BJ (cell line): ENCODE results near the gene SLC1A3. TPM values are rescaled to one million over a fixed set of nuclear protein-coding genes. Genes with fewer than 3 reads are reported as not detected.

Experiments used
- CTCF ChIA-PET: fragments of 350-600 bp; formaldehyde crosslinking; extraction: SDS; loops from one replicate; lab custom pipeline; 2021; ENCODE audit warnings: antibody characterized with exemption, inconsistent platforms; lab: Yijun Ruan, JAX
- POLR2A ChIA-PET: fragments of 300-600 bp; sonication (Branson Sonifier 250); formaldehyde crosslinking; extraction: SDS; loops from one replicate; lab custom pipeline; 2021; ENCODE audit warnings: antibody characterized with exemption; lab: Charles Lee
- DNase-seq: peaks from one replicate; pipeline ENCODE4 v3.0.0-alpha.2; 2011; ENCODE audit warnings: low read depth
- H3K27me3 ChIP-seq: 2 replicates; pipeline ENCODE4 v1.6.0; 2011; ENCODE audit warnings: low read length; ENCODE audit not compliant: control insufficient read depth, insufficient read depth
- H3K36me3 ChIP-seq: 2 replicates; pipeline ENCODE4 v1.5.1; 2011; ENCODE audit warnings: low read length; ENCODE audit not compliant: control insufficient read depth, insufficient read depth
- H3K4me3 ChIP-seq: 2 replicates; pipeline ENCODE4 v1.5.1; 2011; ENCODE audit warnings: low read depth, mild to moderate bottlenecking, control low read depth, low read length
- polyA plus RNA-seq: library from polyadenylated mRNA; depleted of rRNA; stranded (reverse); fragments of >200 nt; gene quantifications from 2 replicates; pipeline ENCODE4 v1.2.3, GENCODE V29; 2011
- TF ChIP-seq, protein P1 (sequence below): IDR thresholded peaks from 2 replicates; pipeline ENCODE4 v1.5.1; 2011; ENCODE audit warnings: low read depth, mild to moderate bottlenecking, control low read depth, inconsistent platforms, low read length, moderate library complexity; ENCODE audit not compliant: insufficient read depth

Gene SLC1A3
- polyA plus RNA-seq, 1 experiment: 0.54 TPM

DNA sequence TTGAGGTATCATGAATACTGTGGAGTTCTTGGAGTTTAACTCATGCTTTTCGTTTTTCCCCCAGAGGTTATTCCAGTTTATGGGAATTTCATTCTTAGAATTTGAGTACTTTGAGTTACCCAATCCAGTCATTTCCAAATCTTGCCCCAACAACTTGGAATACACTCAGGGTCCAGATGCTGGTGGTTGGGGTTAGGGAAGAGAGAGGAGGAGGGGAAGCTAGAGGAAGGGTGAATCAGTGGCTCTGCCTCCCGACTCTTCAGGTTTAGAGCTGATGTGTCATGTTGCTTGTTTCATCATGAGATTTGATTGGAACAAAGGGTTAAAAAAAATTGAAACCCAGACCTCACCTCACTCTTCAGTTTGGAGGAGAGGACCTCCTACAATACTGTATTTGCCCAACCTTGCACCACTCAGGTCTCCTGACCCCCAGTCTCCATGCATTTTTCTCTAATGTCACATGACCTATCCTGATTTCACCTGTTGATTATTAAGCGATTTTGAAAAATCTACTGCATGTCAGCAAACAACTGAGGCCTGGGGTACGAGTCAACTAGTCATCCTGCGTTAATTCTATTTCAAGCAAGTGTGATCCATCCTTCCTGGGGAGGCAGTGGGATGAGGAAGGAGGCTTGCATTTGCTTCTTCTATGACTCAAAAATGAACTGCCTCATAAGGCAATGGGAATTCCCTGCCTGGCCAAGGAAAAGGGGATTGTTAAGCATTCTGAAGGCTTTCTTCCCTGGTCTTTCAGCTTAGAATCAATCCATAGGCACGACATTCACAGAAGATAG lies 6.2 kb upstream of the SLC1A3 start:
- no peaks in the 10 kb centered on the region for H3K36me3 ChIP-seq
- CTCF ChIA-PET: interaction anchor here (0.9 to 1.2 kb wide), 2 partner anchors 90 to 93 kb away, joined by 3 to 4 read pairs; no protein-coding TSS in a partner anchor
- no peak overlapping the region for H3K4me3 ChIP-seq
- no peak for DNase-seq
- TF ChIP-seq, protein P1, sequence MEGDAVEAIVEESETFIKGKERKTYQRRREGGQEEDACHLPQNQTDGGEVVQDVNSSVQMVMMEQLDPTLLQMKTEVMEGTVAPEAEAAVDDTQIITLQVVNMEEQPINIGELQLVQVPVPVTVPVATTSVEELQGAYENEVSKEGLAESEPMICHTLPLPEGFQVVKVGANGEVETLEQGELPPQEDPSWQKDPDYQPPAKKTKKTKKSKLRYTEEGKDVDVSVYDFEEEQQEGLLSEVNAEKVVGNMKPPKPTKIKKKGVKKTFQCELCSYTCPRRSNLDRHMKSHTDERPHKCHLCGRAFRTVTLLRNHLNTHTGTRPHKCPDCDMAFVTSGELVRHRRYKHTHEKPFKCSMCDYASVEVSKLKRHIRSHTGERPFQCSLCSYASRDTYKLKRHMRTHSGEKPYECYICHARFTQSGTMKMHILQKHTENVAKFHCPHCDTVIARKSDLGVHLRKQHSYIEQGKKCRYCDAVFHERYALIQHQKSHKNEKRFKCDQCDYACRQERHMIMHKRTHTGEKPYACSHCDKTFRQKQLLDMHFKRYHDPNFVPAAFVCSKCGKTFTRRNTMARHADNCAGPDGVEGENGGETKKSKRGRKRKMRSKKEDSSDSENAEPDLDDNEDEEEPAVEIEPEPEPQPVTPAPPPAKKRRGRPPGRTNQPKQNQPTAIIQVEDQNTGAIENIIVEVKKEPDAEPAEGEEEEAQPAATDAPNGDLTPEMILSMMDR: no peak
- H3K27me3 ChIP-seq: peaks cover 3% of the 10 kb centered on the region; the same call in 1 of the 2 replicates
- POLR2A ChIA-PET: no interaction called here

DNA sequence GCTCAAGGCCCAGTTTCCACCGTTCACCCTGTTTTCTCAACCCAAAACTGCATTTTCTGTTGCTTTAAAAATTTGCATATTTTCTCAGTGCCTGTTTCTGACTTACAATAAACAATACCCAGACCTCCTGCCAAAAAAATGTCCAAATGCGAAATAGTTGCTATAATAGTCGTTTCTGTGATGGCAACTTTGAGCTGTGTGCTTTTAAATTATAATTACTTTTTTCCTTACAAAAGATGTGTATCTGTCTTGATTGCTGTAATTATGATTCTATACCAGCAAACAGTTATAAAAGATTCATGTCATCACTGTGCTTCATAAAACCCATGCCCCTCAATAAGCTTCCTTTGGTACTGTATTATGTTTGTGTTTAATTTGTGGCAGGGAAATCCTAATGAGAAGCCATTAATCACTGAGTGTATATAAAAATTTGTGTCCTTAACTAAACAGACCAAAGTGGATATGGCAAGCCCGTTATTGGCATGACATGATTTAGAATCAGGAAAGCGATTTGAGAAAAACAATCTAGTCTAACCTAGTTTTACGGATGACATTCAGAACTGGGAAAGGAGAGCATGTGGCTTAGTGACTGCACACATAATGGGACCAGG lies 5.4 kb upstream of the SLC1A3 start:
- TF ChIP-seq, protein P1: no peak
- ChIA-PET CTCF (interaction anchor here (0.9 kb wide), 1 partner anchor 89 kb away, joined by 4 read pairs; no protein-coding TSS in a partner anchor), POLR2A (no interaction called here)
- no peak for DNase-seq
- Histone ChIP-seq H3K27me3 (peaks cover 2% of the 10 kb centered on the region; the same call in 1 of the 2 replicates), H3K4me3 (no peak overlapping the region), H3K36me3 (no peaks in the 10 kb centered on the region)

DNA sequence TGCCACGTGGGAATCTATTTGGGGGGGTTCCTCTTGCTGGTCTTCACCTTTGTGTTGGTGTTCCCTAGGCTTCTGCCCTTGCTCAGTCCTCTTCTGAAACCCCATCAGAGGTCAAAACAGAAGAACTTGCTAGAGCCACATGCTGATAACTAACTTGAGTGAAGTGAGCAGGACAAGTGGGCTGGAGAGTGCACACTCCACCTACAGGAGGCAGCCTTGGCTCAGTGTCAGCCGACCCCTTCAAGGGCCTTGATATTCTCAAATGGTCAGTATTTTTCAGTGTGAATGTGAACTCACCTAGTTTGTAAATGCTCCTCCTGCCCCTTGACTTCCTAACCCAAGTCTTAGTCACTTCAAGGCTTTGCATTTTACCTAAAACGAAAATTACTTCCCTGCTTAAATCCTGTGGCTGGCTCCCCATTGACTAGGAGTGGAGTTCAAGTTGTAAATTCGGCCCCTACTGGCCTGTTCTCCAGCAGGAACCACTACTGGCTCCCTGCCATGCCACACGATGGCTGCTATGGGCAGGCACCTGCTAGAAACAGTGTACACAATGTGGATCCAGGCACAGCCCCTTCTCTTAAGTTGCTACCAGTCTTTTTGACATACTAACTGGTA lies 3.6 kb upstream of the SLC1A3 start:
- no peak for DNase-seq
- POLR2A ChIA-PET: no interaction called here
- H3K4me3 ChIP-seq: no peak overlapping the region
- peaks cover 2% of the 10 kb centered on the region for H3K27me3 ChIP-seq
- TF ChIP-seq, protein P1: peak; percentile 8; the same call in 1 of the 2 replicates
- no peaks in the 10 kb centered on the region for H3K36me3 ChIP-seq
- CTCF ChIA-PET: no interaction called here

DNA sequence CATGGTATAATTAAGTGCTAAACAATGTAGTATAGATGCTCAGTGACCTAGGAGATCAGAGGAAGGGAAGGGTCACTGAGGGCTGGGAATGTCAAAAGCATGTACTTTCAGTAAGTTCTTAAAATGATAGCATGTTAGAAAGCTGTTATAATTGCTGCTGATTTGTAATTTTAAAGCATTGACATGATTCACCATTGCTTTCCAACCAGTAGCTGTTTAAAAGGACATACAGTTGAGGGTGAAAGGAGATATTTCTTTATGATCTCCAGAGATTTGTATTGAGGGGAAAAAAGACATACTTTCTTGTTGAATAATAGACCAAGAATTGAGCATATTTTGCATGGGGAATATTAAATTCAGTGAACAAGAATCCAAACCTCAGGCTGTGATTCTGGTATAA lies 1.2 kb upstream of the SLC1A3 start:
- TF ChIP-seq, protein P1: no peak
- POLR2A ChIA-PET: no interaction called here
- no peaks in the 10 kb centered on the region for H3K36me3 ChIP-seq
- H3K27me3 ChIP-seq: peaks cover 2% of the 10 kb centered on the region
- CTCF ChIA-PET: interaction anchor here (0.9 to 1.1 kb wide), 3 partner anchors 48 to 88 kb away, joined by 3 to 4 read pairs (median 3); no protein-coding TSS in a partner anchor
- DNase-seq: no peak
- H3K4me3 ChIP-seq: no peak overlapping the region

DNA sequence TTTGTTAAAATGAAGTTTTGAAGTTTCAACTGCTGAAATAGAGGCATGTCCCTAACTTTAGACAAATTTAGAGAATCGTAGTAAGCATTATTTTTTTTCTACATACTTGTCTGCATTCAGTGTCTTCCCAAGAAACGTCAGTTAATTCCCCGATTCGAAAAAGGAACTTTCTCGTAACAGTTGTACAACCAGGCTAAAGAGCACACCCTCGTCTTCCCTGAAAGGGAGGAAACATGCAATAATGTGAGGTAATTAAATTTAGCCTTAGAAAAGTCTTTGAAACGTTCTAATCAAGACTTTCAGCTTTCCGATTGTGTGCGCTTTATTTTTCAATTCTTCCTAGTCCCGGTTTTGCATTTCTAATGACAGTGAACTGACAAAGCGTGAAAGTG lies 374 bp upstream of the SLC1A3 start:
- peaks cover 2% of the 10 kb centered on the region for H3K27me3 ChIP-seq
- TF ChIP-seq, protein P1: no peak
- no peaks in the 10 kb centered on the region for H3K36me3 ChIP-seq
- H3K4me3 ChIP-seq: peak overlapping the region; percentile 49
- DNase-seq: no peak
- ChIA-PET CTCF (interaction anchor here (1.1 kb wide), 1 partner anchor 87 kb away, joined by 4 read pairs; no protein-coding TSS in a partner anchor), POLR2A (no interaction called here)
